Raji (cell line): ENCODE data around the gene TEN1.

Experiments
- POLR2A ChIP-seq: IDR thresholded peaks from 2 replicates; pipeline ENCODE4 v1.6.1; 2011; ENCODE audit warnings: low read depth, low read length, control low read depth; ENCODE audit not compliant: insufficient read depth

TEN1 gene

GRCh38 chr17:75978938-75979704 is at the start of gene TEN1, which contains the start of gene ACOX1:
TSS of gene TEN1 (plus strand) at chr17:75979240. CDS start at chr17:75986193, 6,953 bp downstream.
TSS of gene ACOX1 (minus strand) at chr17:75979166. CDS start at chr17:75979073, 93 bp downstream.
- peak; percentile 77 for TF ChIP-seq POLR2A

- TF ChIP-seq POLR2A, result no peak
These were observed 48.0 kb upstream of the TEN1 start for GRCh38 chr17:75931062-75931461.

GRCh38 chr17:75932852-75933251 is 46.2 kb upstream of the TEN1 start:
- TF ChIP-seq POLR2A, result no peak

GRCh38 chr17:75933808-75934207 is 45.2 kb upstream of the TEN1 start:
- TF ChIP-seq POLR2A, result no peak

- no peak for TF ChIP-seq POLR2A
These were observed 41.4 kb upstream of the TEN1 start for GRCh38 chr17:75937652-75938051.

GRCh38 chr17:75940727-75941441 is 38.2 kb upstream of the TEN1 start, which contains the start of gene FBF1:
TSS of gene FBF1 (minus strand) at chr17:75941042. CDS start at chr17:75938149, 2,893 bp downstream.
- TF ChIP-seq POLR2A, result peak; percentile 87

- no peak for TF ChIP-seq POLR2A
These were observed 37.6 kb upstream of the TEN1 start for GRCh38 chr17:75941442-75941819.

GRCh38 chr17:75942473-75942872 is 36.6 kb upstream of the TEN1 start:
- no peak for TF ChIP-seq POLR2A

GRCh38 chr17:75943491-75943890 is 35.5 kb upstream of the TEN1 start:
- no peak for TF ChIP-seq POLR2A

- TF ChIP-seq POLR2A, result no peak
These were observed 33.8 kb upstream of the TEN1 start for GRCh38 chr17:75945211-75945610.

- TF ChIP-seq POLR2A, result no peak
These were observed 28.6 kb upstream of the TEN1 start for GRCh38 chr17:75950421-75950820.

- no peak for TF ChIP-seq POLR2A
These were observed 28.0 kb upstream of the TEN1 start for GRCh38 chr17:75950855-75951554.

- no peak for TF ChIP-seq POLR2A
These were observed 19.8 kb upstream of the TEN1 start for GRCh38 chr17:75959051-75959838.

- TF ChIP-seq POLR2A, result no peak
These were observed 19.1 kb upstream of the TEN1 start for GRCh38 chr17:75959839-75960511.
